Endothelial cell of umbilical vein (primary cell): ENCODE results near the gene RELCH. TPM values are rescaled to one million over a fixed set of nuclear protein-coding genes. Genes with fewer than 3 reads are reported as not detected.

ENCODE experiments used
- BruUV-seq: library from RNA; stranded (reverse); fragments of 400-500 nt; replicated peaks from 2 replicates; lab custom pipeline; 2021; lab: Mats Ljungman, UMichigan
- CTCF ChIA-PET: fragments of 300-600, 350-600 bp; sonication (Branson Sonifier 250); formaldehyde crosslinking; loops from one replicate; lab custom pipeline; 2021; ENCODE audit warnings: antibody characterized with exemption, inconsistent platforms; lab: Charles Lee
- POLR2A ChIA-PET: fragments of 300-600, 350-600 bp; sonication (Branson Sonifier 250); formaldehyde crosslinking; loops from one replicate; lab custom pipeline; 2021; ENCODE audit warnings: antibody characterized with exemption, inconsistent platforms; lab: Charles Lee
- DNase-seq: peaks from one replicate; pipeline ENCODE4 v3.0.0-alpha.2; 2011; ENCODE audit warnings: low read depth, low spot score
- FAIRE-seq: peaks from 2 replicates; lab custom pipeline; 2011; peaks lifted over from hg19 to GRCh38; lab: Jason Lieb, UNC
- H2AFZ ChIP-seq: 2 replicates; pipeline ENCODE4 v1.6.0; 2012; ENCODE audit warnings: low read depth, low read length, control low read depth, inconsistent platforms
- H3K27ac ChIP-seq: 2 replicates; pipeline ENCODE4 v1.5.1; 2011; ENCODE audit warnings: low read depth, mild to moderate bottlenecking, control low read depth, low read length, moderate library complexity; ENCODE audit not compliant: insufficient read depth
- H3K27me3 ChIP-seq, 2 experiments: 2 replicates each; pipeline versions ENCODE4 v1.6.0 to v1.6.1; 2011; ENCODE audit warnings: low read length in 2 of 2, mixed read lengths in 1 of 2; ENCODE audit not compliant: control insufficient read depth in 2 of 2, insufficient read depth in 2 of 2
- H3K36me3 ChIP-seq, 2 experiments: 2 replicates in 1 of 2; 3 replicates in 1 of 2; pipeline ENCODE4 v1.5.1; 2011; ENCODE audit warnings: low read length in 2 of 2, mild to moderate bottlenecking in 1 of 2, moderate library complexity in 1 of 2; ENCODE audit not compliant: control insufficient read depth in 2 of 2, insufficient read depth in 2 of 2; ENCODE audit errors: extremely low read depth in 1 of 2
- H3K4me1 ChIP-seq: 3 replicates; pipeline ENCODE4 v1.5.1; 2011; ENCODE audit warnings: mild to moderate bottlenecking, low read length; ENCODE audit not compliant: control insufficient read depth, insufficient read depth; ENCODE audit errors: extremely low read depth
- H3K4me2 ChIP-seq: 2 replicates; pipeline ENCODE4 v1.6.1; 2011; ENCODE audit warnings: low read length, control low read depth, mixed read lengths; ENCODE audit not compliant: insufficient read depth
- H3K4me3 ChIP-seq, 3 experiments: fragments of 200-600 bp in 1 of 3; sonication (generic), shearing (Covaris generic) in 1 of 3; replicated peaks in 1 of 3; 2 replicates each; pipeline ENCODE4 v1.5.1; 2011 to 2016; ENCODE audit warnings: control low read depth in 3 of 3, low read length in 3 of 3, mild to moderate bottlenecking in 2 of 3, inconsistent platforms in 1 of 3, low read depth in 1 of 3, moderate library complexity in 1 of 3; ENCODE audit not compliant: insufficient read depth in 1 of 3
- H3K79me2 ChIP-seq: 2 replicates; pipeline ENCODE4 v1.6.0; 2012; ENCODE audit warnings: low read length, inconsistent platforms; ENCODE audit not compliant: control insufficient read depth, insufficient read depth
- H3K9ac ChIP-seq: replicated peaks from 2 replicates; pipeline ENCODE3; 2011; ENCODE audit warnings: low read length, control low read depth; ENCODE audit not compliant: insufficient read depth; ENCODE audit errors: extremely low read depth
- H3K9me1 ChIP-seq: replicated peaks from 3 replicates; pipeline ENCODE4 v1.6.0; 2011; ENCODE audit warnings: mild to moderate bottlenecking, low read length; ENCODE audit not compliant: control insufficient read depth, insufficient read depth; ENCODE audit errors: extremely low read depth
- H3K9me3 ChIP-seq: replicated peaks from 2 replicates; pipeline ENCODE4 v1.5.1; 2012; ENCODE audit warnings: low read length, inconsistent platforms; ENCODE audit not compliant: control insufficient read depth, insufficient read depth
- H4K20me1 ChIP-seq: replicated peaks from 2 replicates; pipeline ENCODE3; 2011; ENCODE audit warnings: mild to moderate bottlenecking, low read length; ENCODE audit not compliant: control insufficient read depth, insufficient read depth; ENCODE audit errors: extremely low read depth
- CTCF ChIP-seq, 2 donors: IDR thresholded peaks; 1 replicate in 1 of 2; 2 replicates in 1 of 2; pipeline ENCODE4 v1.5.1; 2011; ENCODE audit warnings: low read length in 2 of 2, mild to moderate bottlenecking in 2 of 2, moderate library complexity in 2 of 2, control low read depth in 1 of 2, inconsistent platforms in 1 of 2, low read depth in 1 of 2; ENCODE audit not compliant: insufficient read depth in 1 of 2; ENCODE audit errors: extremely low read depth in 1 of 2
- EZH2 ChIP-seq: IDR thresholded peaks from 2 replicates; pipeline ENCODE4 v1.6.1; 2012; ENCODE audit warnings: borderline replicate concordance, low read depth, mild to moderate bottlenecking, moderate library complexity, low read length, inconsistent platforms; ENCODE audit not compliant: severe bottlenecking
- FOS ChIP-seq: IDR thresholded peaks from 2 replicates; pipeline ENCODE4 v1.6.1; 2011; ENCODE audit warnings: mild to moderate bottlenecking, low read length, moderate library complexity, borderline replicate concordance; ENCODE audit not compliant: insufficient read depth
- GATA2 ChIP-seq: IDR thresholded peaks from 2 replicates; pipeline ENCODE4 v1.7.0; 2011; ENCODE audit warnings: low read depth, mild to moderate bottlenecking, moderate library complexity, mixed read lengths, low read length; ENCODE audit not compliant: insufficient read length, insufficient read depth
- JUN ChIP-seq: IDR thresholded peaks from 2 replicates; pipeline ENCODE4 v1.6.1; 2011; ENCODE audit warnings: borderline replicate concordance, low read depth; ENCODE audit not compliant: insufficient read length, insufficient read depth
- MAX ChIP-seq: IDR thresholded peaks from 2 replicates; pipeline ENCODE4 v1.6.1; 2011; ENCODE audit not compliant: insufficient read depth, insufficient read length
- MYC ChIP-seq: IDR thresholded peaks from one replicate; pipeline ENCODE4 v1.6.1; 2011; ENCODE audit warnings: mild to moderate bottlenecking, low read depth, low read length
- POLR2A ChIP-seq: IDR thresholded peaks from 2 replicates; pipeline ENCODE4 v1.6.1; 2012; ENCODE audit warnings: low read depth, mild to moderate bottlenecking, control low read depth, low read length
- POLR2AphosphoS5 ChIP-seq: IDR thresholded peaks from 2 replicates; pipeline ENCODE4 v1.6.1; 2012; ENCODE audit warnings: low read depth, mild to moderate bottlenecking, control low read depth, low read length, moderate library complexity; ENCODE audit not compliant: insufficient read depth
- dilution Hi-C: fragments of 300-500 bp; cut with MboI; formaldehyde crosslinking; loops from one replicate; pipeline ENCODE4 v1.15.0; 2019; ENCODE audit warnings: low sequenced_read_pairs; ENCODE audit not compliant: extremely low pct_ligation_motif_present
- intact Hi-C: fragments of 100-400 bp; cut with micrococcal nuclease; formaldehyde crosslinking; loops from one replicate; pipeline ENCODE4 v1.10.0; 2022
- polyA plus RNA-seq, 4 experiments: library from polyadenylated mRNA; depleted of rRNA in 3 of 4; stranded (reverse) in 3 of 4; unstranded in 1 of 4; fragments of >200 nt; gene quantifications; 2 replicates each; pipeline versions ENCODE4 v1.2.1 to v1.2.3, GENCODE V29; 2011 to 2012; ENCODE audit warnings: missing spikeins in 1 of 4
- total RNA-seq: library from RNA; stranded (reverse); gene quantifications from 2 replicates; pipeline ENCODE4 v1.2.3, GENCODE V29; 2021

RELCH gene
- total and polyA plus RNA-seq, 2 donors (not counting 3 experiments of a cell fraction or from before 2014, with no cell fraction given) = 6.6 to 25.2 TPM

- H3K9me1 ChIP-seq = no peaks in the 10 kb centered on the region
- H3K36me3 ChIP-seq = no peaks in the 10 kb centered on the region
- no peaks in the 10 kb centered on the region for H3K9me3 ChIP-seq
- FAIRE-seq = peak; percentile 72
- dilution Hi-C loops = no loop called here
- ChIA-PET CTCF (interaction anchor here (0.9 to 2.7 kb wide), 7 partner anchors 9 to 256 kb away, joined by 3 to 7 read pairs (median 4); no protein-coding TSS in a partner anchor), POLR2A (interaction anchor here (0.6 kb wide), 1 partner anchor 10 kb away, joined by 5 read pairs; no protein-coding TSS in a partner anchor)
- H3K9ac ChIP-seq = no peak overlapping the region
- peak; percentile 85 for DNase-seq
- peak overlapping the region; percentile 9 for H3K4me2 ChIP-seq
- H3K79me2 ChIP-seq = no peaks in the 10 kb centered on the region
- H3K27ac ChIP-seq = peak overlapping the region; percentile 27
- TF ChIP-seq FOS = peak; percentile 37
- no peak for TF ChIP-seq JUN
- TF ChIP-seq MAX = peak; percentile 30
- TF ChIP-seq POLR2AphosphoS5 = peak; percentile 34
- TF ChIP-seq POLR2A = no peak
- TF ChIP-seq EZH2 = no peak
- TF ChIP-seq GATA2 = peak; percentile 47
- no peak for TF ChIP-seq MYC
- no peak for TF ChIP-seq CTCF (IDR thresholded peaks at IDR 0.05; ENCODE audit: extremely low read depth in 1 of 2, insufficient read depth in 1 of 2, low read depth in 1 of 2, low read length in 2 of 2)
- BruUV-seq = no TSS peak
- H3K27me3 ChIP-seq = no peaks in the 10 kb centered on the region
- peaks cover 80% of the 10 kb centered on the region for H3K4me1 ChIP-seq
- H2AFZ ChIP-seq = peak overlapping the region; percentile 0
- intact Hi-C loops = loop anchor here (2.0 to 10.0 kb wide), 4 partner anchors 48 to 725 kb away; no protein-coding TSS in a partner anchor
- H3K4me3 ChIP-seq = no peak overlapping the region
- no peaks in the 10 kb centered on the region for H4K20me1 ChIP-seq
Observed at GRCh38 chr18:62329691-62330454, 142.8 kb downstream of the RELCH start.
